Myocyte (in vitro differentiated cells): ENCODE measurements around the gene TUBB8. TPM values are rescaled to one million over a fixed set of nuclear protein-coding genes. Genes with fewer than 3 reads are reported as not detected.
"Not testable (repeated sequence)": the region's sequence is repeated elsewhere in the genome, so short reads cannot be mapped to it uniquely, and the experiment has no call there.

Experiments
- DNase-seq: peaks from one replicate; pipeline ENCODE4 v3.0.0-alpha.2; 2012; ENCODE audit warnings: low read depth
- total RNA-seq: library from RNA; depleted of rRNA; stranded (reverse); fragments of >200 nt; gene quantifications from 2 replicates; pipeline ENCODE4 v1.2.3, GENCODE V29; 2014

Gene TUBB8
- total RNA-seq, 1 donor from 2014 or later: not detected

DNA sequence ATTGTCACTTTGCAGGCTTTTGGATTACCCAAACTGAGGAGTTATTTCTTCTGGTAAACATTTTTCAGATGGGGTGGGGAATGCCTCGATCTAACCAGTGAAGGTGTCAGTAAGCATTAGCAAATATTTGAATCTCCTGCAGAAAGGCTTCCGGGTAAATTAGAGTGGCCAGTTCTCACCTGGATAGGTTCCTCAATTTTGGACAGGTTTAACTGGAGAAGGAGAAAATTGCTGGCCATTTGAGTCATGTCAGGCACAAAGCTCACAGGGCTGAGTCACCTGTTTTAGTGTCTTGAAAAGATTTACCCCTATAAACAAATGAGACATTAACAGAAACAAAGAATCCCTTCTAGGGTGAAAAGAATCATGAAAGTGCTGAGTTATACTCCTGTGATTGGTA lies 830 bp upstream of the TUBB8 start:
- not testable (repeated sequence) for DNase-seq

GRCh38 chr10:47864-48263 lies 1.2 kb downstream of the TUBB8 start:
- DNase-seq: not testable (repeated sequence)

DNA sequence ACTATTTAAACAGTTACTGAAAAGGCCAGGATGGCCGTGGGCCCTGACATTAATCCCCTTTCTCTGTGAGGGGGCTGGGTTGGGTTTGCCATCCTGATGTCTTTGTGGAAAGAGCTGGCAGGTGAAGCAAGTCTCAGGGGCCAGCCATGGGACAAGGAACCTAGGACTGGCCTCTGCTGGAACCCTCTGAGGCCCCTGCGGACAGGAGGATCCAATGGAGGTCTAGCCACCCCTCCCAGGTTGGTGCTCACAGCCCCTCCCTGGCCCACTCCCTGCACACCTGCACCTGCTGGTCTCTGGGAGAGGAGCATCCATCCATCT lies 35.8 kb downstream of the TUBB8 start:
- DNase-seq: not testable (repeated sequence)

DNA sequence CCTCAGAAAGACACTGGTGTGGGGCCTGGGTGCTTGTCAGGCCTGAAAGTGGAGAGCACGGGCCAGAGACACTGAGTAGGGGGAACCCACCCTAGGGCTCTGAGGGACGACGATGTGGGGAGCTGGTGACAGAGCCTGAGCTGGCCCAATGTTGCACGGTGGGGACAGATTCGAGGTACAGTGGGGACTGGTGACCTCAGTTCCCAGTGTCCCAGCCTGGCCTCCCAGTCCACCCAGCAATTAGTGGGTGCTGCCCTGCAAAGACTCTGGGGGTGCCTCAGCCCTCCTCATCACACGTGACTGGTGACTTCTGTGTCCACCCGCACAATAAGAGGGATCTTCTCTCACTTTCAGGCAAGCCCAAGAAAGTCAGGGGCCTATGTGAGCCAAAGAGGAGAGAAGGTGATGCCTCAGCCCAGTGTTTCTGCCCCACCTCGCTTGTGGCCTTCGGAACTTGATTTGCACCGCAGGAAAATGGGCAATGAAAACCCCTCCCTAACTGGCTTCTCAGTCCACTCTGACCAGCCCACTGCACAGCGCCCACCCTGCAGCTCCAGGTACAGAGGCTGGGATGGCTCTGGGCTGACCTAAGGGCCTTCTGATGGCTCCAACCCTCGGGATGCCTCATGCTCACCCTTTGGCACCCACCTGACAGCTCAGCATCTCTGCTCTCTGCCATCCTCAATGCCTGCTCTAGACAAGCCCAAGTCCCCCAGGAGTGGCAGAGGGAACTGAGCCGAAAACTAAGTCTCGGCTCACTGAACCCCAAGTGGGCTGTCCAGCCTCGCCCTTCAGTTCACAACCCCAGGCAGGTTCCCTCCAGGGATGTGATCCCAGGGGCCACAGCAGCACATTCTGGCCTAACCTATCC lies 36.4 kb downstream of the TUBB8 start:
- DNase-seq: not testable (repeated sequence)

- not testable (repeated sequence) for DNase-seq
Observed at GRCh38 chr10:11260-11659, 37.8 kb downstream of the TUBB8 start.

- not testable (repeated sequence) for DNase-seq
Observed at GRCh38 chr10:10261-10971, 38.7 kb downstream of the TUBB8 start.

Other genes with a start within 250 kb of the TUBB8 start
- gene ZMYND11, start 86.2 kb upstream of the TUBB8 start, total RNA-seq: 71.0 and 72.6 TPM in 2 replicates